SU-DHL-6 (cell line): ENCODE data around the gene CNTN1.

Experiments
- H2AFZ ChIP-seq: fragments of 200-600 bp; sonication (generic); 2 replicates; pipeline ENCODE4 v1.6.1; 2014; ENCODE audit warnings: low read depth, mild to moderate bottlenecking, moderate library complexity, mixed read lengths, antibody characterized with exemption, low read length; ENCODE audit not compliant: severe bottlenecking
- H3F3A ChIP-seq: fragments of 200-600 bp; shearing (Covaris generic); 2 replicates; pipeline ENCODE4 v1.6.0; 2016; ENCODE audit warnings: antibody characterized with exemption, mild to moderate bottlenecking; ENCODE audit not compliant: insufficient read depth
- H3K27ac ChIP-seq: fragments of 200-600 bp; sonication (generic); 2 replicates; pipeline ENCODE4 v1.5.1; 2016; ENCODE audit warnings: low read depth, mild to moderate bottlenecking, low read length, moderate library complexity, mixed read lengths
- H3K27me3 ChIP-seq: fragments of 200-600 bp; sonication (generic), shearing (Covaris generic); 2 replicates; pipeline ENCODE4 v1.6.0; 2014; ENCODE audit warnings: mild to moderate bottlenecking, low read length
- H3K36me3 ChIP-seq: fragments of 200-600 bp; sonication (generic); 2 replicates; pipeline ENCODE4 v1.6.1; 2014; ENCODE audit warnings: mild to moderate bottlenecking, low read length, mixed read lengths
- H3K4me2 ChIP-seq: fragments of 300-600, 200-600 bp; shearing (Covaris generic), sonication (generic); 2 replicates; pipeline ENCODE4 v1.6.0; 2014; ENCODE audit warnings: low read length, low read depth, mild to moderate bottlenecking; ENCODE audit not compliant: poor library complexity, severe bottlenecking
- H3K4me3 ChIP-seq: fragments of 200-600 bp; sonication (generic); 2 replicates; pipeline ENCODE4 v1.5.1; 2014; ENCODE audit warnings: antibody characterized with exemption, low read length, mild to moderate bottlenecking, mixed read lengths; ENCODE audit not compliant: insufficient read depth, poor library complexity, severe bottlenecking
- H3K79me2 ChIP-seq: fragments of 200-600 bp; sonication (generic); 2 replicates; pipeline ENCODE4 v1.6.1; 2014; ENCODE audit warnings: mild to moderate bottlenecking, low read length, moderate library complexity; ENCODE audit not compliant: insufficient read depth
- H3K9ac ChIP-seq: fragments of 200-600 bp; sonication (generic); 2 replicates; pipeline ENCODE4 v1.7.0; 2014; ENCODE audit warnings: mild to moderate bottlenecking, low read length
- H3K9me2 ChIP-seq: fragments of 200-600 bp; sonication (generic); replicated peaks from 2 replicates; pipeline ENCODE4 v1.6.1; 2014; ENCODE audit warnings: low read length; ENCODE audit not compliant: insufficient read depth
- H3K9me3 ChIP-seq: fragments of 200-600 bp; sonication (generic); 2 replicates; pipeline ENCODE4 v1.6.1; 2014; ENCODE audit warnings: low read length, mixed read lengths; ENCODE audit not compliant: insufficient read depth
- H4K20me1 ChIP-seq: fragments of 200-600 bp; sonication (generic); 2 replicates; pipeline ENCODE4 v1.6.1; 2014; ENCODE audit warnings: low read depth, mild to moderate bottlenecking, antibody characterized with exemption, low read length, moderate library complexity, mixed read lengths
- CTCF ChIP-seq: fragments of 200-600 bp; sonication (generic); IDR thresholded peaks from one replicate; pipeline ENCODE4 v1.5.1; 2017; ENCODE audit warnings: antibody characterized with exemption, mild to moderate bottlenecking, low read length, moderate library complexity; ENCODE audit not compliant: insufficient read depth, poor library complexity, severe bottlenecking
- EZH2phosphoT487 ChIP-seq: fragments of 200-600 bp; sonication (generic), shearing (Covaris generic); conservative IDR thresholded peaks from 2 replicates; pipeline ENCODE4 v1.6.1; 2018; ENCODE audit warnings: mild to moderate bottlenecking, antibody characterized with exemption, low read length, moderate library complexity, mixed read lengths

The CNTN1 gene

GRCh38 chr12:40834321-40834720 is 142.1 kb downstream of the CNTN1 start:
- Histone ChIP-seq H3K27me3 (no peaks in the 10 kb centered on the region), H3K9ac (no peak overlapping the region), H3K9me2 (no peaks in the 10 kb centered on the region), H3K27ac (no peak overlapping the region), H3K79me2 (no peaks in the 10 kb centered on the region), H3K36me3 (no peaks in the 10 kb centered on the region), H4K20me1 (no peaks in the 10 kb centered on the region), H3K4me3 (no peak overlapping the region), H3K4me2 (no peak overlapping the region), H2AFZ (no peak overlapping the region), H3F3A (no peaks in the 10 kb centered on the region), H3K9me3 (no peaks in the 10 kb centered on the region)
- TF ChIP-seq EZH2phosphoT487: no peak
- no peak for TF ChIP-seq CTCF

GRCh38 chr12:40837891-40838429 is 145.7 kb downstream of the CNTN1 start:
- H3K4me3 ChIP-seq: no peak overlapping the region
- H3K36me3 ChIP-seq: no peaks in the 10 kb centered on the region
- H3K79me2 ChIP-seq: no peaks in the 10 kb centered on the region
- H3K9ac ChIP-seq: no peak overlapping the region
- H3K27ac ChIP-seq: no peak overlapping the region
- TF ChIP-seq CTCF (no peak), EZH2phosphoT487 (no peak)
- no peak overlapping the region for H3K4me2 ChIP-seq
- H3F3A ChIP-seq: no peaks in the 10 kb centered on the region
- H3K9me2 ChIP-seq: no peaks in the 10 kb centered on the region
- no peaks in the 10 kb centered on the region for H4K20me1 ChIP-seq
- no peak overlapping the region for H2AFZ ChIP-seq
- H3K9me3 ChIP-seq: no peaks in the 10 kb centered on the region
- H3K27me3 ChIP-seq: no peaks in the 10 kb centered on the region

DNA sequence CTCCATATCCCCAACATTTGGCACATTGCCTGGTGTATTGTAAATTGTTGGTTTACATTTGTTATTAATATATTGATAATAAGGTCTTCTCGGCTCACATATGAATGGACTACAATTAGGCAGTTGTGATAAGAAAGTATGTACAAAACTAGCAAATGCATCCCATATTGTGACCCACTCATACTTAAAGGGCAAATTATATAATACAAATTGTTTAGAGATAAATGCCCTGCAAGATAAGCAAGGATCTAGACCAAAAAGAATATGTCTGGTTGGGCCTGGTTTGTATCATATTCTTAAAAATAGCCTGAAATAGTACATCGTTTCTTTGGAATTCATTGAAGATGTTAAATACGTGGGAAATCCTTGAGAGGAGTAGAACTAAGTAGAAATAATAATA is 151.3 kb downstream of the CNTN1 start:
- H3K9me3 ChIP-seq: no peaks in the 10 kb centered on the region
- no peaks in the 10 kb centered on the region for H3K9me2 ChIP-seq
- H3K4me2 ChIP-seq: no peak overlapping the region
- no peaks in the 10 kb centered on the region for H4K20me1 ChIP-seq
- no peaks in the 10 kb centered on the region for H3K79me2 ChIP-seq
- no peak overlapping the region for H3K27ac ChIP-seq
- no peak overlapping the region for H3K9ac ChIP-seq
- H3F3A ChIP-seq: no peaks in the 10 kb centered on the region
- no peak overlapping the region for H2AFZ ChIP-seq
- no peak overlapping the region for H3K4me3 ChIP-seq
- H3K27me3 ChIP-seq: no peaks in the 10 kb centered on the region
- no peaks in the 10 kb centered on the region for H3K36me3 ChIP-seq
- no peak for TF ChIP-seq CTCF
- TF ChIP-seq EZH2phosphoT487: no peak

DNA sequence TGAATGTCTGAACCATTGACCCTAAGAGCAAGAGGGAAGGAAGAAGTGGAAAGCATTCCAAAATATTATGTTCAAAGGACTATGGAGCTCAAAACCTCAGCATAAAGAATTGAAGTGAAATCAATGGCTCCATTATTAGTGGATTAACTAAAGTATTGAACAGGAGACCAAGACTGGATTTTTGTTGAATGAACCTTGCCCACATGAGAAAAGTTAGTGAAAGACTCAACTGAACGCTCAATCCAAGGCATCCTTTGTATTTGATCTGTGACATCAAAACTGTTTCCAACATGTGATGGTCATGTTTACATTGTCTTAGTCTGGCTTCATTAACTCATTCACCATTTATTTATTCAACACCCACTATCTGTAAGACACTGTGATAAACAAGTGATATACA is 161.0 kb downstream of the CNTN1 start:
- no peaks in the 10 kb centered on the region for H3K9me2 ChIP-seq

More for the DNA sequence above, 161.0 kb downstream of the CNTN1 start:
- no peaks in the 10 kb centered on the region for H3K79me2 ChIP-seq
- no peak overlapping the region for H3K4me2 ChIP-seq
- H3K4me3 ChIP-seq: no peak overlapping the region
- H3K9me3 ChIP-seq: no peaks in the 10 kb centered on the region
- H3F3A ChIP-seq: no peaks in the 10 kb centered on the region
- TF ChIP-seq EZH2phosphoT487: no peak
- TF ChIP-seq CTCF: no peak
- H3K9ac ChIP-seq: no peak overlapping the region
- H4K20me1 ChIP-seq: no peaks in the 10 kb centered on the region
- no peaks in the 10 kb centered on the region for H3K27me3 ChIP-seq
- no peak overlapping the region for H2AFZ ChIP-seq
- no peaks in the 10 kb centered on the region for H3K36me3 ChIP-seq
- no peak overlapping the region for H3K27ac ChIP-seq
